ENCODE results near the gene EPHA1.

The EPHA1 gene

GRCh38 chr7:143418681-143419458 lies 10.2 kb upstream of the EPHA1 start:
- H3K4me3 ChIP-seq (ENCODE audit: low read depth, low read length), result no peak overlapping the region
- H3K36me3 ChIP-seq (ENCODE audit: control insufficient read depth in 2 of 2, insufficient read depth in 1 of 2, low read length in 2 of 2), result no peaks in the 10 kb centered on the region
- CTCF ChIA-PET, result interaction anchor here (0.6 to 1.2 kb wide), 4 partner anchors 10 to 176 kb away, joined by 3 read pairs; no protein-coding TSS in a partner anchor
- no peaks in the 10 kb centered on the region for H3K4me1 ChIP-seq (ENCODE audit: control insufficient read depth, insufficient read depth, low read length)
- POLR2A ChIA-PET, result no interaction called here
- H3K27ac ChIP-seq (ENCODE audit: extremely low read depth, low read depth, low read length), result no peak overlapping the region
- H3K9me3 ChIP-seq (ENCODE audit: control insufficient read depth, insufficient read depth, low read depth, low read length), result no peaks in the 10 kb centered on the region
- TF ChIP-seq ZSCAN30 (tag by site-specific recombination; IDR thresholded peaks at IDR 0.05) (no peak), ZNF623 (tag by site-specific recombination; IDR thresholded peaks at IDR 0.05) (no peak), PRDM1 (tag by site-specific recombination; IDR thresholded peaks at IDR 0.05) (no peak), ZNF280C (tag by site-specific recombination; IDR thresholded peaks at IDR 0.05) (no peak), ZNF416 (tag by site-specific recombination; IDR thresholded peaks at IDR 0.05) (no peak), ZNF580 (tag by site-specific recombination; IDR thresholded peaks at IDR 0.05) (no peak), ZBTB26 (tag by site-specific recombination; optimal IDR thresholded peaks at IDR 0.05) (no peak), ZNF843 (tag by site-specific recombination; IDR thresholded peaks at IDR 0.05) (no peak), ZNF747 (tag by site-specific recombination; IDR thresholded peaks at IDR 0.05) (no peak)
- TF ChIP-seq, protein P1, sequence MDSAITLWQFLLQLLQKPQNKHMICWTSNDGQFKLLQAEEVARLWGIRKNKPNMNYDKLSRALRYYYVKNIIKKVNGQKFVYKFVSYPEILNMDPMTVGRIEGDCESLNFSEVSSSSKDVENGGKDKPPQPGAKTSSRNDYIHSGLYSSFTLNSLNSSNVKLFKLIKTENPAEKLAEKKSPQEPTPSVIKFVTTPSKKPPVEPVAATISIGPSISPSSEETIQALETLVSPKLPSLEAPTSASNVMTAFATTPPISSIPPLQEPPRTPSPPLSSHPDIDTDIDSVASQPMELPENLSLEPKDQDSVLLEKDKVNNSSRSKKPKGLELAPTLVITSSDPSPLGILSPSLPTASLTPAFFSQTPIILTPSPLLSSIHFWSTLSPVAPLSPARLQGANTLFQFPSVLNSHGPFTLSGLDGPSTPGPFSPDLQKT (IDR thresholded peaks at IDR 0.05; ENCODE audit: borderline replicate concordance, low read depth, low read length), result no peak

DNA sequence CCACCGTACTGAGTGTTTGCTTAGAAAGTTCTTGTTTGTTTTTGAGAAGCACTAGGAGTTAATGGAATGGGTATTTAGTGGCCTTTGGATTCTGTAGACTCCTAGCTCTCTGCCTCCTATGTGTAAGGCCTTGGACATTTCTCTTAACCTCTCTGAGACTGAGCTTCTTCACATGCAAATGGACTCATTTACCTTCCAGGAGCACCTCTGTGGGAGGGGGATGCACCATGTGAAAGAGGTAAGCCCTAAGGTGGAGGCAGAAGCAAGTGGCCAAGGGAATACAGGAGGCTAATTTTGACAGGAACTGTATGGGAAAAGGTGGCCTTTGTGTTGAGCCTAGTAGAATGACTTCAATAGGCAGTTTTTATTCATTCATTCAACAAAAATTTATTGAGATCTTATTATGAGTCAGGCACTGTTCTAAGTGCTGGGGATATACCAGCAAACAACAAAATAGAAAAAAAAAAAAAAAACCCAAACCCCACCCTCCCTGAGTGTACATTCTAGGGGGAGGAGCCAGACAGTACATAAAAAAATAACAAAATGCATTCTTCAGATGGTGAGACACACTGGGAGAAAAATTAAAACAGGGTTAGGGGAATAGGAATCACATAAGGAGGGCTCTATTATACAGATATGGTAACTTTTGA lies 9.2 kb upstream of the EPHA1 start:
- Histone ChIP-seq H3K4me1 (ENCODE audit: control insufficient read depth, insufficient read depth, low read length) (no peaks in the 10 kb centered on the region), H3K9me3 (ENCODE audit: control insufficient read depth, insufficient read depth, low read depth, low read length) (no peaks in the 10 kb centered on the region), H3K27ac (ENCODE audit: extremely low read depth, low read depth, low read length) (no peak overlapping the region), H3K4me3 (ENCODE audit: low read depth, low read length) (no peak overlapping the region), H3K36me3 (ENCODE audit: control insufficient read depth in 2 of 2, insufficient read depth in 1 of 2, low read length in 2 of 2) (no peaks in the 10 kb centered on the region)
- ChIA-PET POLR2A (no interaction called here), CTCF (interaction anchor here (0.8 to 3.4 kb wide), 9 partner anchors 11 to 203 kb away, joined by 3 to 29 read pairs (median 6); no protein-coding TSS in a partner anchor)
- TF ChIP-seq, protein P2, sequence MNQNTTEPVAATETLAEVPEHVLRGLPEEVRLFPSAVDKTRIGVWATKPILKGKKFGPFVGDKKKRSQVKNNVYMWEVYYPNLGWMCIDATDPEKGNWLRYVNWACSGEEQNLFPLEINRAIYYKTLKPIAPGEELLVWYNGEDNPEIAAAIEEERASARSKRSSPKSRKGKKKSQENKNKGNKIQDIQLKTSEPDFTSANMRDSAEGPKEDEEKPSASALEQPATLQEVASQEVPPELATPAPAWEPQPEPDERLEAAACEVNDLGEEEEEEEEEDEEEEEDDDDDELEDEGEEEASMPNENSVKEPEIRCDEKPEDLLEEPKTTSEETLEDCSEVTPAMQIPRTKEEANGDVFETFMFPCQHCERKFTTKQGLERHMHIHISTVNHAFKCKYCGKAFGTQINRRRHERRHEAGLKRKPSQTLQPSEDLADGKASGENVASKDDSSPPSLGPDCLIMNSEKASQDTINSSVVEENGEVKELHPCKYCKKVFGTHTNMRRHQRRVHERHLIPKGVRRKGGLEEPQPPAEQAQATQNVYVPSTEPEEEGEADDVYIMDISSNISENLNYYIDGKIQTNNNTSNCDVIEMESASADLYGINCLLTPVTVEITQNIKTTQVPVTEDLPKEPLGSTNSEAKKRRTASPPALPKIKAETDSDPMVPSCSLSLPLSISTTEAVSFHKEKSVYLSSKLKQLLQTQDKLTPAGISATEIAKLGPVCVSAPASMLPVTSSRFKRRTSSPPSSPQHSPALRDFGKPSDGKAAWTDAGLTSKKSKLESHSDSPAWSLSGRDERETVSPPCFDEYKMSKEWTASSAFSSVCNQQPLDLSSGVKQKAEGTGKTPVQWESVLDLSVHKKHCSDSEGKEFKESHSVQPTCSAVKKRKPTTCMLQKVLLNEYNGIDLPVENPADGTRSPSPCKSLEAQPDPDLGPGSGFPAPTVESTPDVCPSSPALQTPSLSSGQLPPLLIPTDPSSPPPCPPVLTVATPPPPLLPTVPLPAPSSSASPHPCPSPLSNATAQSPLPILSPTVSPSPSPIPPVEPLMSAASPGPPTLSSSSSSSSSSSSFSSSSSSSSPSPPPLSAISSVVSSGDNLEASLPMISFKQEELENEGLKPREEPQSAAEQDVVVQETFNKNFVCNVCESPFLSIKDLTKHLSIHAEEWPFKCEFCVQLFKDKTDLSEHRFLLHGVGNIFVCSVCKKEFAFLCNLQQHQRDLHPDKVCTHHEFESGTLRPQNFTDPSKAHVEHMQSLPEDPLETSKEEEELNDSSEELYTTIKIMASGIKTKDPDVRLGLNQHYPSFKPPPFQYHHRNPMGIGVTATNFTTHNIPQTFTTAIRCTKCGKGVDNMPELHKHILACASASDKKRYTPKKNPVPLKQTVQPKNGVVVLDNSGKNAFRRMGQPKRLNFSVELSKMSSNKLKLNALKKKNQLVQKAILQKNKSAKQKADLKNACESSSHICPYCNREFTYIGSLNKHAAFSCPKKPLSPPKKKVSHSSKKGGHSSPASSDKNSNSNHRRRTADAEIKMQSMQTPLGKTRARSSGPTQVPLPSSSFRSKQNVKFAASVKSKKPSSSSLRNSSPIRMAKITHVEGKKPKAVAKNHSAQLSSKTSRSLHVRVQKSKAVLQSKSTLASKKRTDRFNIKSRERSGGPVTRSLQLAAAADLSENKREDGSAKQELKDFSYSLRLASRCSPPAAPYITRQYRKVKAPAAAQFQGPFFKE (tag by site-specific recombination; IDR thresholded peaks at IDR 0.05; ENCODE audit: borderline replicate concordance), result no peak

Data from HEK293 (cell line).